UCSD-AML1 (cell line): ENCODE measurements around the gene ZNRF1.
"Not testable (repeated sequence)": the region's sequence is repeated elsewhere in the genome, so short reads cannot be mapped to it uniquely, and the experiment has no call there.

Experiments
- DNase-seq: peaks from one replicate; lab custom pipeline; 2025; ENCODE audit not compliant: unreplicated experiment; lab: John Stamatoyannopoulos, UW

Gene ZNRF1

DNA sequence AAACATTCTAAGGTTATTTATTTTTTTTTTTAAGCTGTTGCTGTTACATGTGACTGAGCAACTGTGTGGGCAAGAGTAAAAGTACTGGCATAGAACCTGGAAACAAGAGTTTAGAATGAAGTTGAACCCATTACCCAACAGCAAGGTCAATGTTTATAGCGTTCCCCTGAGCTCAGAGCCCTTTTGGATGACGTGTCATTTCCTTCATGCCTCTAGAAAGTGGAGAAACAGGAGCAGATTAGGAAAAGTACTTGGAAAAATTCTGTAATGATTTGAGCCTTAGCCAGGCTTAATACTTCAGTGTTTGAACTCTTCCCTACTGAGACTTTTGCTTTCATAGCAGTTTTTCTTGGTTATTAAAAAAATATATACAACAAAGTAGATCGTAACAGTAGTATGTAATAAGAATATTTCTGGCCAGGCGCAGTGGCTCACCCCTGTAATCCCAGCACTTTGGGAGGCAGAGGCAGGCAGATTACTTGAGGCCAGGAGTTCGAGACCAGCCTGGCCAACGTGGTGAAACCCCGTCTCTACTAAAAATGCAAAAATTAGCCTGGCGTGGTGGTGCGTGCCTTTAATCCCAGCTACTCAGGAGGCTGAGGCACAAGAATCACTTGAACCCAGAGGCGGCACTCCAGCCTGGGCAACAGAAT lies 27.5 kb downstream of the ZNRF1 start:
- DNase-seq: not testable (repeated sequence)

DNA sequence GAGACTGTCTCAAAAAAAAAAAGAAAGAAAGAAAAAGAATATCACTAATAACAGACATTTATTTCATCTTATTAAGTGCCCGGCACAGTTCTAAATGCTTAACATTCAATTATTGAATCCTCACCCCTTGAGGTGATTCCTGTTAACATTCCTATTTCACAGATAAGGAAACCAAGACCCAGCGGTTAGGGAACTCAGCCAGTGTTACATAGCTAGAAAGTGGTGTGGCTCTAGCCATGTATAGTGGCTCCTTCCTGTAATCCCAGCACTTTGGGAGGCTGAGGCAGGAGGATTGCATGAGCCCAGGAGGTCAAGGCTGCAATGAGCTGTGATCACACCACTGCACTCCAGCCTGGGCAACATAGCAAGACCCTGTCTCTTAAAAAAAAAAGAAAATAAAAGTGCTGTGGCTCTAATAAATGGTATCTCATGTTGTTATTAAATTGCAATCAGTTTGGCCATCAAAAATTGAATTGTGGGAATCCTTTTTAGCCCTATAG lies 28.1 kb downstream of the ZNRF1 start:
- DNase-seq: no peak

DNA sequence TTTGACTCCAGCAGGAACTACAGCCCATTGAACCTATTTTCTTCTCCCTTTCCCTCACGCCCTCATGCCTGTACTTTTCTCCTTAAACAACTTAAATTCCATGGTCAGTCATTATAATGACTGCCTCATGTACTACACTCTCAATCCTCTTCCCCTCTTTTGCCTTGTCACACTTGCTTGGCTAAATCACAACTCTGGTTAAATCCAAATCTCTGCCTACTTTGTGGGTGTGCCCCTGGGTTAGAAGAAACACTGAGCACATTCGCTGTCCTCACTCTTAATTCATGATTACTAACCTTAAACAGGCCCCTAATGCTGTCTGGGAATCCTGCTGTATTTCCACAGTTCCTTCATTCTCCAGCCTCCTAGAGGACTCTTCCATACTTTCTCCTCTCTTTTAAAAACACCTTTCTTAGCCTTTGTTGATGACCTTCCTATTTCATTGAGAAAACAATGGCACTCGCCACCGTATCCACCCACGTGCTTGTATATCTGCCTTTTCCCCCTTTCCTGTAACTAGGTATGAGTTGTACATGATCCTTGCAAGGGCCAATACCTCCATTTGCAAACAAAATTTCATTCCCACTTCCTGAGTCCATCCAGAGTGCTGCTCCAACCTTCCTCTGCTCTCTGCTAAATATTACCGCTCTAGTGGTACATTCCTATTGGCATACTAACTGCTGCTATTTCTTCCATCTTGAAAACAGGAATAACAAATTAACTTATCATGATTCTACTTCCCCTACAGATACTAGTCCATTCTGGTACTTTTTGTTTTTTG lies 28.9 kb downstream of the ZNRF1 start:
- DNase-seq: no peak

DNA sequence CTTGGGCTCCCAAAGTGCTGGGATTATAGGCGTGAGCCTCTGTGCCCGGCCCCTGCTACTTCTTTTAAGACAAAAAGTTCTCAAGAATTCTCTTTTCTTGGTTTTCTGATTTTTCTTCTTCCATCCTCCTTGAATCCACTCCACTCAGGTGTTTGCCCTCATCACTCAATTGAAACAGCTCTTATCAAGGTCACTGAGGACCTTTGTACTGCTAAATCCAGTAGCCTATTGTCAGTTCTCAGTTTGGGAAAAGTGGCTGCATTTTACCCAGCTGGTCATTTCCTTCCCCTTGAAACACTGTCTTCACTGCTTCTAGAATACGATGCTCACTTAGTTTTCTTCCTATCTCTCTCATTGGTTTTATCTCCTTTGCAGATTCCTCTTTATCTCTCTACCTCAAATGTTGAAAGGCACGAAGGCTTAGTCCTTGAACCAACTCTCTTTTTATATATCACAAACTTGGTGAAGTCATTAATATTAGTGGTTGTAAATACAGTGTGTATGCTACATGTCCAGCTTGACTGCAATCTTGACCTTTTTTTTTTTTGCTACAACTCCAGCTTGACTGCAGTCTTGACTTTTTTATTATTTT lies 29.8 kb downstream of the ZNRF1 start:
- DNase-seq: no peak

DNA sequence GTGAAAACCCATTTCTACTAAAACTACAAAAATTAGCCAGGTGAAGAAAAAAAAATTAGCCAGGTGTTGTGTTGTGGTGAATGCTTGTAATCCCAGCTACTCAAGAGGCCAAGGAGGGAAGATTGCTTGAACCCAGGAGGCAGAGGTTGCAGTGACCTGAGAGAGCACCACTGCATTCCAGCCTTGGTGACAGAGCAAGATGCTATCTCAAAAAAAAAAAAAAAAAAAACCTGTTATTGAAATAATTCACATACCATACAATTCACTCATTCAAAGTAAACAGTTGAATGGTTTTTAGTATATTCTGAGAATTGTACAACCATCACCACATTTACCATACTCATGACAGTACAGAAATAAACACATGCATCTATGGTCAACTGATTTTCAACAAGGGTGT lies 31.0 kb downstream of the ZNRF1 start:
- no peak for DNase-seq

DNA sequence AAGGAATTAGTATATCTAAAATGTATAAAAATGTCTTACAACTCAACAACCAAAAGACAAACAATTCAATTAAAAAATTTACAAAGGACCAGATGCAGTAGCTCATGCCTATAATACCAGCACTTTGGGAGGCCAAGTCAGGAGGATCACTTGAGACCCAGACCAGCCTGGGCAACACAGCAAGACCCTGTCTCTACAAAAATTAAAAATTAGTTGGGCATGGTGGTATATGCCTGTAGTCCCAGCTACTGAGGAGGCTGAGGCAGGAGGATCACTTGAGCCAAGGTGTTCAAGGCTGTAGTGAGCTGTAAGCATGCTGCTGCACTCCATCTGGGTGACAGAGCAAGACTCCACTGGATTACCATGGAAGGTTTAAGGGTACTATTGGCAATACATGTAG lies 33.8 kb downstream of the ZNRF1 start:
- no peak for DNase-seq

DNA sequence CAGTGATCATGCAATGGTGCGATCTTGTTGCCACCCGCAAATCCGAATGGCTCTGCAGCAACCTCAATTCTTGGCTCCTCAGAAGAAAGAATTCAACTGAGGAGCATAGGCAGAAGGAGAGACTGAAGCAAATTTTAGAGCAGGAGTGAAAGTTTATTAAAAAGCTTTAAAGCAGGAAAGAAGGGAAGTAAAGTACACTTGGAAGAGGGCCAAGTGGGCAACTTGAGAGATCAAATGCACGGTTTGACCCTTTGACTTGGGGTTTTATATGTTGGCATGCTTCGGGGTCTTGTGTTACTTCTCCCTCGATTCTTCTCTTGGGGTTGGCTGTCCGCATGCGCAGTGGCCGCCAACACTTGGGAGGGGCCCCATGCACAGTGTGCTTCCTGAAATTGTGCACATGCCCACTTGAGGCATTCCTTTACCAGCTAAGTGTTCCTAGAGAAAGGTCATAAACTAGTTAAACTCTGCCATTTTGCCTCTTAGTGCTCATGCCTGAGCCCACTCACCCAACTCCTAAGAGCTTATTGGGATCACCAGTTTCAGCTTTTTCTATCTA lies 36.7 kb downstream of the ZNRF1 start:
- no peak for DNase-seq

DNA sequence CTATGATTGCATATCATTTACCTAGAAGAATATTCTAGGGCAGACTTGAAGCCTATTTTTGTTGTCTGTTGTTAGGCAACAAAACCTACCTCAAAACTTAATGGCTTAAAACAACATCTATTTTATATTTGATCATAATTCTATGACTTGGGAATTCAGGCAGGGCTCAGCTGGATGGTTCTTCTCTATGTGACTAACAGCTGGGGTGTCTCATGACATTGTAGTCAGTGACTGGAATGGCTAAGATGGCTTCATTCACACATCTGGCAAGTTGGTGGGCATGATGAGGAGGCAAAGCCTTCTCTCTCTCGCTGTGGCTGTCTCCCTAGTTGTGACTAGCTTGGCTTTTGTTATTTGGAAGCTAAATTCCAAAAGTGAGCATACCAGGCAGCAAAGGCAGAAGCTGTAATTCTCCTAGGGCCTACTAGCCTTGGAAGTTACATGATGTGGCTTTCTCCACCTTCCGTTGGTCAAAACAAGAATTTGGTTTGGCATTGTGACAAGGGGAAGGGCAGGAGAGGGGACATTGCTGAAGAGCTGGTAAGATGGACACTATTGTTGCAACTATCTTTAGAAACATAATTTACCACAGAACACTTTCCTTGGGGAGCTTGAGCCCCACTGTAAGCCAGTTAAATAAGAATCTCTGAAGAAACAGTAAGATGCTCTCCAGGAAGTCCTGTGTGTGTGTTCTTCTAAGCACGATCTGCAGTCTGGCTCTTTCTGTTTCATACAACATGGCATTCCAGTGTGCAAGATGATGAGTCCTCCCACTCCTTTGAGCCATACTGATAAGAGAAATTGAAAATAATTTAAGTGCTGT lies 39.4 kb downstream of the ZNRF1 start:
- DNase-seq: no peak

DNA sequence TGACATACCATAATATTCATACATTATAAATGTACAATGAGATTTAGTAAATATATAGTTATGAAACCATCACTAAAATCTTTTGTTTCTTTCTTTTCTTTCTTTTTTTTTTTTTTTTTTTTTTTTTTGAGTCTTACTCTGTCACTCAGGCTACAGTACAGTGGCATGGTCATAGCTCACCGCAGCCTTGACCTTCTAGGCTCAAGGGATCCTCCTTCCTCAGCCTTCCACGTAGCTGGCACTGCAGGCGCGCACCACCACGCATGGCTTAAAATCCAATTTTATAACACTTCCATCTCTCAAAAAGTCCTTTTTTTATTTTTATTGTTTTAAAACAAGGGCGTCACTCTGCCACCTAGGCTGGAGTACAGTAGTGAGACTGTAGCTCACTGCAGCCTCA lies 41.1 kb downstream of the ZNRF1 start:
- DNase-seq: no peak

DNA sequence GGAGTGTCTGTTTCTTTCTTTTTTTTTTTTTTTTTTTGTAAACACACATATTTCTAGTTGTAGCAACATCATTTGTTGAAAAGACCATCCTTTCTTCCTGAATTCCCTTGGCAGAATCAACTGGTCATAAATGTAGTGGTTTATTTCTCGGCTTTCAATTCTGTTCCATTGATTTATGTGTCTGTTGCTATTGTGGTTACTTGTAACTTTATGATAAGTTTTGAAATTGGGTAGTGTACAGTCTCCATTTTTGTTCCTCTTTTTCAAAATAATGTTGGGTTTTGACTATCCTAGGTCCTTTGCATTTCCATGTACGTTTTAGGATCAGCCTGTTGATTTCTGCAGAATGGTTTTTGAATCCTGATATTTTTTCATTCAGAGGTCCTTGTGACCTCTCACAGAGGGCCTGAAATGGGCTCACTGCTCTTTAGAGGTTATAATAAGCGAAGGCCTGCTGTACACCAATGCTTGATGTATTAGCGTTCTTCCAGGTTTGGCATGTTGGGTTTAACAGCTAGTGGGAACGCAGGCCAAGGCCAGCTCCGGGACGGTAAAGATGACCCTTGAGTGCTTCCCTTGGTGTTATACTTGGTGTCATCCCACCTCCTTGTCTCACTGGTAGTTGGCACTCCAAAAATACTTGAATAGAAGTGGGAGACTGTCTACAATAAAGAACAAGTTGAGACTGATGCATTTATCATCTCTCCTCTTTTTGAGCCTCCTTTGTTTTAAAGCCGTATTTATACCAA lies 43.8 kb downstream of the ZNRF1 start:
- DNase-seq: no peak

DNA sequence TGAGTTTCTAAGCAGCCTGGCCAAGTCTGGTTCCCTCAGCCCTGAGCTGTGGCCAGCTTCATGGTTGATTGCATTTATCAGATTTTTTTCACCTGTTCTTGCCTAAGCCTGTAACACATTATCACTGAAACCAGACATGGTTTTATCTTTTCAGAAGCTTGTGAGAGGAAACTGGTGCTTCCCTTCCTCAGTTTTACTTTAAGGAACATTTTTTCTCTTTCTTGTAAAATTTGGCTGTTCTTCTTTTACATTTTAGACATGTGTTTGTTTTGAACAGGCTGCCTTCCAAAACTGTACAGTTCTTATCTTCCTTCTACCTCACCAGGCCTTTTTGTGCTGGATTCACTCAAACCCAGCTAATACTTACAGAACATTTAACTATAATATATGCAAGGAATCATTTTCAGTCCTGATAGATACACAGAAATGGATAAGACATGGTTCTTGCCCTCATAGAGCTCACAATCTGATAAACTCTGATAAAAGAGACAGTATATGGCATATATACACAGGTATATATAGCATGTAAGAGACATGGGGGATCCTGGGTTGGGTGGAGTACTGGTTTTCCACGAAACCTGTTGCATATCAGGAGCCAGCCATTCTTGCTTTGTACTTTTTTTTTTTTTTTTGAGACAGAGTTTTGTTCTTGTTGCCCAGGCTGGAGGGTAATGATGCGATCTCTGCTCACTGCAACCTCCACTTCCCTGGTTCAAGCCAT lies 44.5 kb downstream of the ZNRF1 start:
- peak; percentile 23 for DNase-seq

DNA sequence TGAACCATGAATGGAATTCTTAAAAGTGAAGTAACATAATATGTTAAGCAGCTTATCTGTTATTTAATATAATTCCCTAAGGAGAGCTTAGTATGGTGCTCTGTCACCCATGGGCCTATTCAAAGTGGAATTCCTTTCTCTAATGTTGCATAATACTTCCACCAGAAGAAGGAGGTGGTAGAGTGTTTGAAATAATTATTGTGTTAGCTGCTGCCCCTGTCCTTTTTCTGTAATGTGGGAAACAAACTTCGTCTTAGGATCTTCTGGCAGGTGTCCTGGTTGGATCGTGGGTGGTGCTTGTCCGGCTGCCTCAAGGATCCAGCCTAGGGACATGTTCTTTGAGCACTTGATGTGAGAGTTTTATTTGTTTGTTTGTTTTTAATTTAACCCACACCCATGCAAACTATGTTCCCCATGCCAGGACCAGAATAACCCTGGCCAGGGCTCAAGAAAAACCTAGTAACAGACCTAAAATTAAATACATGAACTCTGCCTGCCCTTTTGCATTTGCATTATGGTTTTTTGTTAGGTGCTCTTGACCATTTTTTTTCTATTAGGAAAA lies 46.1 kb downstream of the ZNRF1 start:
- no peak for DNase-seq

DNA sequence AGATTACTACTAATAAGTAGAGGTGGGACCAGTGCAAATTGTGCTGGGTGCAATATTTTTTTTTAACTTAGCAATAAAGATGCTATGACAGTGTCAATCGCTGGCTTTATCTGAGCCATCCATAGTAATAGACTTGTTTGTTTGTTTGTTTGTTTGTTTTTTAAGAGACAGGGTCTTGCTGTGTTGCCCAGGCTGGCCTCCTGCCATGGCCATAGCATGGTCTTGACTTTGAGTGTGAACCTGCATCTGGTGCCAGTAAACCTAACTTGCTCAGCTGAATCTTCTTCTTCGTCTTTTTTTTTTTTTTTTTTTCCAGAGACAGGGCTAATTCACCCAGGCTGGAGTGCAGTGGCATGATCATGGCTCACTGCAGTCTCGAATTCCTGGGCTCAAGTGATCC lies 46.6 kb downstream of the ZNRF1 start:
- no peak for DNase-seq

DNA sequence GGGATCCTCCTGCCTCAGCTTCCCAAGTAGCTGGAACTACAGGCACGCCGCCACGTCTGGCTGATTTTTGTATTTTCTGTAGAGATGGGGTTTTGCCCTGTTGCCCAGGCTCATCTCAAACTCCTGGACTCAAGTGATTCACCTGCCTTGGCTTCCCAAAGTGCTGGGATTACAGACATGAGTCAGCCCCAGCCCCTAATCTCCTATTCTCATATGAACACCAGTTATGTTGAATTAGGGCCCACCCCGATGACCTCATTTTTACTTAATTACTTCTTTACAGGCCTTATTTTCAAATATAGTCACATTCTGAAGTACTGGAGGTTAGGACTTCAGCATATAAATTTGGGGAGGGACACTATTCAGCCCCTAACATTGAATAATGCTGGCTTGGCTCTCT lies 49.2 kb downstream of the ZNRF1 start:
- DNase-seq: no peak

DNA sequence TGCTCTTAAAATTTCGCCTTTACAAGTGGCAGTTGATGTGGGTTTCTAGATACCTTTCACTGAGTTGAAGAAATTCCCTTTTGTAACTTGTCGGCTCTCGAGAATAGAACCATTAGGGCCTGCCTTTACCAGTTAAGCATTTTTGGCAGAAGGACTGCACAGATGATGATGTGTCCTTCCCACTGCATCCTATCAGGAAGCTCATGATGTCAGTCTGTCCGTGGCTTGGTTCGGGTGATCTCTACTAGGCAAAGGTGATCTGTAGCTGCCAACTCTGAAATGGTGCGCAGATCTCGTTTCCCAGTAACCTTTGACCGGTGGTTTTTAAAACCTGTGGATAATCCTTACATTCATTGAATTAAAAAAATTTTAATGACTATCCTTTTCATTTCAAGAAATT lies 49.7 kb downstream of the ZNRF1 start:
- no peak for DNase-seq

DNA sequence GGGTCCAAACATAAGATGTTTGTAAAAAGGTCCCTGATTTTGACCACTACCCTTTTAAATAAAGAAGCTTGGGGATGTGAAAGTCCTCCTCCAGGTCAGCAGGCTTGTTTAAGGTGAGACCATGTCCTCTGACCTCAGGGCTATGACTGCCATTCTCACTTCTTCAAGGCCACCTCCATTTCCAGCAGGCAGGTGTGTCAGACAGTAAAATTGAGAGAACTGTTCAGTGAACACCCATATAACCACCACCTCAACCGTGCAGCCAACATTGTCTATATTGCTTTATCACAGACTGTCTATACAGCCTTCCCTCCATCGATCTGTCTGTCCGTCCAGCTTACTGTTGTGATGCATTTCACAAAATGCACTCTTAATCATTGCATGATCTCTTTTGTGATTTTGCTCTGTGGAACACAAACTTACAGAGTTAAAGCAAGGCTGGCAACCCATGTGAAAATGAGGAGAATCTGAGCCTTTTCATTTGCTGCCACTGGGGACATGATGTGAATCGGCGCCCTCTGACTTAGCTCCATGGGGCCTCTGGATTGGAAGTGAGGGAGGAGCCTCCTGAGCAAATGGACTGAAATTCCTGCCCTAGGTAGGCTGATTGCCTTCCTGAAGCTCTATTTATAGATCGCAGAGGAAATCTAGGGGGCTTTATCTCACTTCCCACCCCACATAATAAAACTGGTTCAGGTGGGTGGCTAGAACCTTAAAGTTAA lies 53.8 kb downstream of the ZNRF1 start:
- DNase-seq: no peak

DNA sequence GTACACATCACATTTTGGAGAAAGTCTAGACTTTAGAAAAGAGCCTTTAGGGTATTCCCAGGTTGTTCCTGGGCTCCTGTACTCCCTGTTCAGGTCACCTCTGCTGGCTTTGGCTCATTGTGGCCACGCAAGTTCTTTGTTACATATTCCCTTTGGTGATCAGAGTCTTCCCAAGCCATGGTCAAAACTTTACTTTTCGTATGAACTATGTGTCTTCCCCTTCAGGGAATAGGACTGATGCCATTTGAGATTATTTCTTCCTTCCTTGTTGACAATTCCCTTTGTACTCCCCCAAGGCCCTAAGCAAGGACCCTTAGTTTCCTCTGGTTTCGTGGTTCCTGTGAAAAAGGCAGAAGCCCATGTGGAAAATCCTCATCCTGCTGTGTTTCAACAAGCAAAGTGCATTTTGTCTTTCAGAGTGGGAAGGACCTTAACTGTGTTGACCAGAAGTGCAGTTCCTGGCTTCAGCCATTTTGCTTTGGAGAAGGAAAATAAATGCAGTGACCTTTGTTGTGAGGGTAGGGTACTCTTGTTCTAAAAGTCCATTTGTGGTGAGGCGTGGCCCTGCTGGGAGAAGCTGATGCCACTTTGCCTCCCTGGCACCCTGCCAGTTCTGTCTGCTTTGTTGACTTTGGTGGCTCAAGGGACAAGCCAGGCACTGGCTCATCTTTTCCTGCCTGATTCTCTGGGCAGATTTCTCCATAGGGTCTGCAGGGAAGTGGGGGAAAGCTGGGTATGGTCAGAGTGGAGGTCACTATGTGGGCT lies 55.1 kb downstream of the ZNRF1 start:
- DNase-seq: peak; percentile 44

DNA sequence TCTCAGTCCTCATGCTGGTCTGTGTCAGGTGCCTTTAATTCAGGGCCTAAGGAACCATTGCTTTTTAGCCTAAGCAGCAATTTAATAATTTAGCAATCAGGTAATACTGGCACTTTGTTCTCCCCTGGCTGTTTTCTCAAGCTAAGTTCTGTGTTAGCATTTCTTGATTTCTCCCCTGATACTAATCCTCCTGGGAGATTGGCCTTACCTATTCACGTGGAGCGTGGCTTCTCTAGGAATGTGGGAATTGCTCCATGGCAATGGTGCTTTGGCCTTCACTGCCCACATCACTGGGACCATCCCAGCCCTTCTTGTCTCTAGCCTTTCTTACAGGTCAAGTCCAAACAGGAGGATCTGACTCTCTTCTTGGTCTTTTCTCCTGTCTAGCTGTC lies 55.7 kb downstream of the ZNRF1 start:
- no peak for DNase-seq
